WTC11 (cell line): ENCODE measurements around the gene ATP2B3. TPM values are rescaled to one million over a fixed set of nuclear protein-coding genes. Genes with fewer than 3 reads are reported as not detected.

Source experiments
- ATAC-seq: fragments of 200-7000 bp; cut with Tn5 transposase; 2 replicates; pipeline ENCODE4 v1.10.0; 2021; ENCODE audit warnings: mild to moderate bottlenecking, moderate library complexity
- CTCF ChIA-PET: fragments of 300-600 bp; sonication (Branson Sonifier 250); formaldehyde crosslinking; loops from one replicate; lab custom pipeline; 2021; ENCODE audit warnings: antibody characterized with exemption; lab: Charles Lee
- POLR2A ChIA-PET: fragments of 350-600 bp; sonication (Branson Sonifier 250); formaldehyde crosslinking; loops from one replicate; lab custom pipeline; 2021; ENCODE audit warnings: antibody characterized with exemption; lab: Charles Lee
- DNase-seq: peaks from one replicate; pipeline ENCODE4 v3.0.0; 2021; ENCODE audit warnings: low spot score
- H3K27ac Mint-ChIP-seq: 2 replicates; pipeline ENCODE4 v1.8.0; 2021; ENCODE audit warnings: mixed read lengths
- H3K27me3 Mint-ChIP-seq: 2 replicates; pipeline ENCODE4 v1.8.0; 2021; ENCODE audit warnings: low read depth, mild to moderate bottlenecking, moderate library complexity, mixed read lengths
- H3K36me3 Mint-ChIP-seq: 2 replicates; pipeline ENCODE4 v1.8.0; 2021; ENCODE audit warnings: mixed read lengths
- H3K4me1 Mint-ChIP-seq: 2 replicates; pipeline ENCODE4 v1.8.0; 2022; ENCODE audit warnings: mixed read lengths
- H3K4me3 Mint-ChIP-seq: 2 replicates; pipeline ENCODE4 v1.8.0; 2021; ENCODE audit warnings: mild to moderate bottlenecking, moderate library complexity, mixed read lengths
- H3K9me3 Mint-ChIP-seq: 2 replicates; pipeline ENCODE4 v1.8.0; 2021; ENCODE audit warnings: mixed read lengths
- AR ChIP-seq: fragments of 250-450 bp; sonication (Bioruptor Pico); IDR thresholded peaks from 2 replicates; pipeline ENCODE4 v1.9.0; 2021; ENCODE audit warnings: mild to moderate bottlenecking
- CDX4 ChIP-seq: fragments of 250-450 bp; sonication (Bioruptor Pico); IDR thresholded peaks from 2 replicates; pipeline ENCODE4 v1.9.0; 2021; ENCODE audit warnings: moderate library complexity, mild to moderate bottlenecking, inconsistent platforms, borderline replicate concordance
- ESRRA ChIP-seq: sonication (generic); formaldehyde crosslinking; IDR thresholded peaks from 2 replicates; pipeline ENCODE4 v1.8.1; 2022; ENCODE audit warnings: mild to moderate bottlenecking, missing genetic modification reagents, borderline replicate concordance
- FOXJ3 ChIP-seq: sonication (generic); formaldehyde crosslinking; IDR thresholded peaks from 2 replicates; pipeline ENCODE4 v1.9.0; 2021; ENCODE audit warnings: missing genetic modification reagents, mild to moderate bottlenecking, borderline replicate concordance
- FOXK1 ChIP-seq: sonication (generic); formaldehyde crosslinking; IDR thresholded peaks from 2 replicates; pipeline ENCODE4 v1.8.0; 2022; ENCODE audit warnings: mild to moderate bottlenecking, moderate library complexity, missing genetic modification reagents
- GRHL2 ChIP-seq: fragments of 250-450 bp; sonication (Bioruptor Pico); IDR thresholded peaks from 2 replicates; pipeline ENCODE4 v1.8.0; 2022; ENCODE audit warnings: mild to moderate bottlenecking, moderate library complexity; ENCODE audit not compliant: insufficient replicate concordance, severe bottlenecking
- GTF2I ChIP-seq: fragments of 250-450 bp; sonication (Bioruptor Pico); conservative IDR thresholded peaks from 2 replicates; pipeline ENCODE4 v1.4.0; 2021; ENCODE audit warnings: mild to moderate bottlenecking
- JUN ChIP-seq: sonication (generic); formaldehyde crosslinking; IDR thresholded peaks from 2 replicates; pipeline ENCODE4 v1.8.0; 2023; ENCODE audit warnings: mild to moderate bottlenecking, missing genetic modification reagents
- KAT7 ChIP-seq: sonication (generic); formaldehyde crosslinking; IDR thresholded peaks from 2 replicates; pipeline ENCODE4 v1.8.1; 2023; ENCODE audit warnings: missing genetic modification reagents, mild to moderate bottlenecking, borderline replicate concordance
- NFYB ChIP-seq: sonication (generic); formaldehyde crosslinking; conservative IDR thresholded peaks from 2 replicates; pipeline ENCODE4 v1.8.0; 2022; ENCODE audit warnings: low read depth, missing genetic modification reagents
- PRRX2 ChIP-seq: fragments of 250-450 bp; sonication (Bioruptor Pico); IDR thresholded peaks from 2 replicates; pipeline ENCODE4 v1.8.0; 2021; ENCODE audit warnings: mild to moderate bottlenecking
- RELA ChIP-seq: sonication (generic); formaldehyde crosslinking; IDR thresholded peaks from 2 replicates; pipeline ENCODE4 v1.8.1; 2022; ENCODE audit warnings: missing genetic modification reagents, mild to moderate bottlenecking, borderline replicate concordance
- SMAD3 ChIP-seq: sonication (generic); formaldehyde crosslinking; IDR thresholded peaks from 2 replicates; pipeline ENCODE4 v1.8.0; 2022; ENCODE audit warnings: missing genetic modification reagents, mild to moderate bottlenecking, borderline replicate concordance
- TEAD4 ChIP-seq: sonication (generic); formaldehyde crosslinking; IDR thresholded peaks from 2 replicates; pipeline ENCODE4 v1.8.0; 2022; ENCODE audit warnings: mild to moderate bottlenecking, missing genetic modification reagents
- ZBTB21 ChIP-seq: sonication (generic); formaldehyde crosslinking; IDR thresholded peaks from 2 replicates; pipeline ENCODE4 v1.8.1; 2023; ENCODE audit warnings: mild to moderate bottlenecking, missing genetic modification reagents, borderline replicate concordance
- ZNF138 ChIP-seq: sonication (generic); formaldehyde crosslinking; conservative IDR thresholded peaks from 2 replicates; pipeline ENCODE4 v1.8.1; 2022; ENCODE audit warnings: mild to moderate bottlenecking, moderate library complexity, missing genetic modification reagents
- ZNF232 ChIP-seq: sonication (generic); formaldehyde crosslinking; IDR thresholded peaks from 2 replicates; pipeline ENCODE4 v1.8.0; 2022; ENCODE audit warnings: mild to moderate bottlenecking, missing genetic modification reagents
- ZNF423 ChIP-seq: fragments of 250-450 bp; sonication (Bioruptor Pico); IDR thresholded peaks from 2 replicates; pipeline ENCODE4 v2.1.2; 2022; ENCODE audit warnings: mild to moderate bottlenecking, moderate library complexity
- ZNF671 ChIP-seq: fragments of 250-450 bp; sonication (Bioruptor Pico); IDR thresholded peaks from 2 replicates; pipeline ENCODE4 v1.8.0; 2021; ENCODE audit warnings: mild to moderate bottlenecking
- total RNA-seq: library from RNA; stranded (reverse); gene quantifications from 3 replicates; pipeline ENCODE4 v1.2.3, GENCODE V29; 2021
- TF ChIP-seq, protein P1 (sequence below): sonication (generic); formaldehyde crosslinking; IDR thresholded peaks from 2 replicates; pipeline ENCODE4 v1.8.0; 2022; ENCODE audit warnings: mild to moderate bottlenecking, missing genetic modification reagents
- TF ChIP-seq, protein P2 (sequence below): fragments of 250-450 bp; sonication (Bioruptor Pico); conservative IDR thresholded peaks from 2 replicates; pipeline ENCODE4 v1.9.0; 2021; ENCODE audit warnings: mild to moderate bottlenecking

ATP2B3 gene
- total RNA-seq, 1 experiment from 2014 or later, result 0.28 TPM

DNA sequence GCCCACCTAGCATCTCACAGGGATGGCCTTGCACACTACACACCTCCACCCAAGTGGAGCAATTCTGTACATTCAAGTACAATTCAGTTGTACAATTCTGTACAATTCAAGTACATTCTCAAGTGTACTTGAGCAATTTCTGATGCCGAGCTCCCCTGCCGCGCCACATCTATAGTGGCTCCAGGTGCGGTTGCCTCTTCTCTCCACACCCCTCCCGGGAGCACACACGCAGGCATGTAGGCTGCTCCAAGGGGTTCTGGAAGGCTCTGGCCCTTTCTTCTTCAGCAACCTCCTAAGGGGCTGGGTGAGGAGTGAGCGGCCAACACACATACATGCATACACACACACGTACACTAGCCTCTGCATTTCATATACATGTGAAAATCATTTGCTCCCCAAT is 110.7 kb downstream of the ATP2B3 start (continued):
- TF ChIP-seq FOXJ3 (CRISPR knock-in tag), result no peak
- no peak for TF ChIP-seq AR (CRISPR knock-in tag)
- TF ChIP-seq, protein P1, sequence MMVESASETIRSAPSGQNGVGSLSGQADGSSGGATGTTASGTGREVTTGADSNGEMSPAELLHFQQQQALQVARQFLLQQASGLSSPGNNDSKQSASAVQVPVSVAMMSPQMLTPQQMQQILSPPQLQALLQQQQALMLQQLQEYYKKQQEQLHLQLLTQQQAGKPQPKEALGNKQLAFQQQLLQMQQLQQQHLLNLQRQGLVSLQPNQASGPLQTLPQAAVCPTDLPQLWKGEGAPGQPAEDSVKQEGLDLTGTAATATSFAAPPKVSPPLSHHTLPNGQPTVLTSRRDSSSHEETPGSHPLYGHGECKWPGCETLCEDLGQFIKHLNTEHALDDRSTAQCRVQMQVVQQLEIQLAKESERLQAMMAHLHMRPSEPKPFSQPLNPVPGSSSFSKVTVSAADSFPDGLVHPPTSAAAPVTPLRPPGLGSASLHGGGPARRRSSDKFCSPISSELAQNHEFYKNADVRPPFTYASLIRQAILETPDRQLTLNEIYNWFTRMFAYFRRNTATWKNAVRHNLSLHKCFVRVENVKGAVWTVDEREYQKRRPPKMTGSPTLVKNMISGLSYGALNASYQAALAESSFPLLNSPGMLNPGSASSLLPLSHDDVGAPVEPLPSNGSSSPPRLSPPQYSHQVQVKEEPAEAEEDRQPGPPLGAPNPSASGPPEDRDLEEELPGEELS (CRISPR knock-in tag), result no peak
- TF ChIP-seq, protein P2, sequence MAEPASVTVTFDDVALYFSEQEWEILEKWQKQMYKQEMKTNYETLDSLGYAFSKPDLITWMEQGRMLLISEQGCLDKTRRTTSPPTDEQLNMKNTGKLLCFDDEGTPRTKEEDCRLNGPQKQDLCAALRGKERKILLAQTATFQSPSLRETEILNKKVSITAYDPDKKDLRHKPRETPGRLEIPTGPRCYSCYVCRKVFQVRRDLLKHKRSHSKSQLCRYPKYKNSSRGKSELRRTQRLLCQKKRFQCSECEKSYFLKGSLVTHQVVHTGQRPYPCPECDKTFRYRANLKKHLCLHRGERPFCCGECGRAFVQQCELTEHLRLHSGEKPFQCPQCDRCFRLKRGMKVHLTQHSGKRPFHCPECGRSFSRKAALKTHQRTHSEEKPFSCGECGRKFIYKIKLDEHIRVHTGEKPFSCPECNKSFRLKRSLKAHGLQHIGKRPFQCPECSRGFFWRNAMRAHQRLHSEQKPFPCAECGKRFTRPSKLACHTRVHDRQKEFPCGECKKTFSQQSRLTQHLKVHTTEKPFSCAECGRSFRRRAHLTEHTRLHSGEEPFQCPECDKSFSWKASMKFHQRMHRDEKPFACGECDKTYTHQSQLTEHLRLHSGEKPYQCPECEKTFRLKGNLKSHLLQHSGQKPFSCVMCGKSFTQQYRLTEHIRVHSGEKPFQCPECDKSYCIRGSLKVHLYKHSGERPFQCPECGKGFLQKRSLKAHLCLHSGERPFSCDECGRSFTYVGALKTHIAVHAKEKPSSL (CRISPR knock-in tag), result no peak
- no peak for TF ChIP-seq FOXK1 (CRISPR knock-in tag)
- TF ChIP-seq ZBTB21 (CRISPR knock-in tag), result no peak
- no peak for TF ChIP-seq ZNF423

- Mint-ChIP-seq H3K36me3 (no peaks in the 10 kb centered on the region), H3K9me3 (peaks cover 4% of the 10 kb centered on the region; the same call in 1 of the 2 replicates), H3K4me1 (no peaks in the 10 kb centered on the region), H3K27me3 (no peaks in the 10 kb centered on the region; the same call in 1 of the 2 replicates), H3K4me3 (no peak overlapping the region), H3K27ac (no peak overlapping the region)
- ATAC-seq (no peak), DNase-seq (no peak)
- POLR2A ChIA-PET, result no interaction called here
- CTCF ChIA-PET, result interaction anchor here (1.1 to 1.7 kb wide), 2 partner anchors 7 to 74 kb away, joined by 4 to 6 read pairs; no protein-coding TSS in a partner anchor
- TF ChIP-seq CDX4 (CRISPR knock-in tag) (no peak), KAT7 (CRISPR knock-in tag) (no peak), SMAD3 (CRISPR knock-in tag) (no peak), ZNF423 (no peak), JUN (CRISPR knock-in tag) (no peak)
These were observed 111.2 kb downstream of the ATP2B3 start for GRCh38 chrX:153628665-153629064.

DNA sequence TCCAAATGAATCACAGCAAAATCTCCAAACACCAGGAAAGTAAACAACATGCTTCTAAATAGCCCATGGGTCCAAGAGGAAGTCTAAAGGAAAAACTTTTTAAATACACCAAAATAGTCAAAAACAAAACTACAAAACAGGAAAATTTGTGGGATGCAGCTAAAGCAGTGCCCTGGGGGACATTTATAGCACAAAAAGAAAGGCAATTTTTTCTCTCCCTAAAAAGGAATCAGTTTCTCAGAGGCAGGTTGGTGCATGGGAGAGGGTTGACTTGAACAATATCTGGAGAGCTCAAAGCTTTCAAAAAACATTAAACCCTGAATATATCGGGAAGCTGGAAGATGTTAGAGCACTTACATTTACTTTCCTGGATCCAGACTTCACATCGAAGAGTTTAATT is 113.9 kb downstream of the ATP2B3 start:
- Mint-ChIP-seq H3K36me3 (no peaks in the 10 kb centered on the region), H3K4me1 (no peaks in the 10 kb centered on the region), H3K4me3 (no peak overlapping the region), H3K27me3 (no peaks in the 10 kb centered on the region; the same call in 1 of the 2 replicates), H3K9me3 (peaks cover 4% of the 10 kb centered on the region; the same call in 1 of the 2 replicates), H3K27ac (no peak overlapping the region)
- ATAC-seq (no peak), DNase-seq (no peak)
- POLR2A ChIA-PET, result no interaction called here
- TF ChIP-seq TEAD4 (CRISPR knock-in tag) (no peak), ZNF671 (CRISPR knock-in tag) (no peak), ZNF232 (no peak), RELA (CRISPR knock-in tag) (no peak), ZNF138 (CRISPR knock-in tag) (no peak), PRRX2 (CRISPR knock-in tag) (no peak), NFYB (CRISPR knock-in tag) (no peak), JUN (CRISPR knock-in tag) (no peak), ESRRA (CRISPR knock-in tag) (no peak), GTF2I (CRISPR knock-in tag) (no peak), GRHL2 (CRISPR knock-in tag) (no peak)
- CTCF ChIA-PET, result interaction anchor here (1.2 to 3.3 kb wide), 2 partner anchors 10 to 13 kb away, joined by 4 to 20 read pairs; no protein-coding TSS in a partner anchor
